Ovary (tissue), 3 donors: ENCODE results near the gene ABCC4.

Source experiments
- EP300 ChIP-seq: sonication (generic); formaldehyde crosslinking; IDR thresholded peaks from one replicate; pipeline ENCODE4 v1.6.1; 2017; ENCODE audit warnings: antibody characterized with exemption
- POLR2A ChIP-seq: fragments of 450-650 bp; IDR thresholded peaks from one replicate; pipeline ENCODE4 v1.6.1; 2017; ENCODE audit warnings: antibody characterized with exemption, mild to moderate bottlenecking, moderate library complexity
- TF ChIP-seq, protein P1 (sequence below), 3 donors: fragments of 450-650 bp in 2 of 3; fragments of 200-600 bp in 1 of 3; IDR thresholded peaks; one replicate each; pipeline versions ENCODE4 v1.5.1 to v1.8.0; 2016 to 2022; ENCODE audit warnings: antibody characterized with exemption in 3 of 3, mild to moderate bottlenecking in 1 of 3
- donor health status: DM: no; HTN: no; CAD: no.

DNA sequence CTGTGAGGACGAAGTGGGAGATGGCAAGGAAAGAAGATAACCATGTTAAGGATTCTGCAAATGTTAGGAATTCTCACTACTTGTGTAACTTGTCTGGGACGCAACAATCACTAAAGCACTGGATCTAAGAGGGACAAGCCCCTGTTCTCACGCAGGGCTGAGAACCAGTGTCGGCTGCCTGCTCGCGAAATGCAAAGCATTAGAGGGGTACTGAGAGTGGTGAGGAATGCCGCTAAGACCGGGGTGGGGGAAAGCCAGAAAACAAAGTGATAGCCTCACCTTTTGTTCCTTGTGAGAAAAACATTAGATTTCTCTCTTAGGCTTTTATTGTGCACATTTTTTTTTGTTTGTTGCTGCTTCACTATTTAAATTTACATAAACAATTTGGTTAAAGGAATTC is 241.9 kb downstream of the ABCC4 start:
- TF ChIP-seq, protein P1, sequence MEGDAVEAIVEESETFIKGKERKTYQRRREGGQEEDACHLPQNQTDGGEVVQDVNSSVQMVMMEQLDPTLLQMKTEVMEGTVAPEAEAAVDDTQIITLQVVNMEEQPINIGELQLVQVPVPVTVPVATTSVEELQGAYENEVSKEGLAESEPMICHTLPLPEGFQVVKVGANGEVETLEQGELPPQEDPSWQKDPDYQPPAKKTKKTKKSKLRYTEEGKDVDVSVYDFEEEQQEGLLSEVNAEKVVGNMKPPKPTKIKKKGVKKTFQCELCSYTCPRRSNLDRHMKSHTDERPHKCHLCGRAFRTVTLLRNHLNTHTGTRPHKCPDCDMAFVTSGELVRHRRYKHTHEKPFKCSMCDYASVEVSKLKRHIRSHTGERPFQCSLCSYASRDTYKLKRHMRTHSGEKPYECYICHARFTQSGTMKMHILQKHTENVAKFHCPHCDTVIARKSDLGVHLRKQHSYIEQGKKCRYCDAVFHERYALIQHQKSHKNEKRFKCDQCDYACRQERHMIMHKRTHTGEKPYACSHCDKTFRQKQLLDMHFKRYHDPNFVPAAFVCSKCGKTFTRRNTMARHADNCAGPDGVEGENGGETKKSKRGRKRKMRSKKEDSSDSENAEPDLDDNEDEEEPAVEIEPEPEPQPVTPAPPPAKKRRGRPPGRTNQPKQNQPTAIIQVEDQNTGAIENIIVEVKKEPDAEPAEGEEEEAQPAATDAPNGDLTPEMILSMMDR (IDR thresholded peaks at IDR 0.05) = no peak
- TF ChIP-seq POLR2A (no peak), EP300 (no peak)
